Measurements from ENCODE around the gene SQSTM1.

DNA sequence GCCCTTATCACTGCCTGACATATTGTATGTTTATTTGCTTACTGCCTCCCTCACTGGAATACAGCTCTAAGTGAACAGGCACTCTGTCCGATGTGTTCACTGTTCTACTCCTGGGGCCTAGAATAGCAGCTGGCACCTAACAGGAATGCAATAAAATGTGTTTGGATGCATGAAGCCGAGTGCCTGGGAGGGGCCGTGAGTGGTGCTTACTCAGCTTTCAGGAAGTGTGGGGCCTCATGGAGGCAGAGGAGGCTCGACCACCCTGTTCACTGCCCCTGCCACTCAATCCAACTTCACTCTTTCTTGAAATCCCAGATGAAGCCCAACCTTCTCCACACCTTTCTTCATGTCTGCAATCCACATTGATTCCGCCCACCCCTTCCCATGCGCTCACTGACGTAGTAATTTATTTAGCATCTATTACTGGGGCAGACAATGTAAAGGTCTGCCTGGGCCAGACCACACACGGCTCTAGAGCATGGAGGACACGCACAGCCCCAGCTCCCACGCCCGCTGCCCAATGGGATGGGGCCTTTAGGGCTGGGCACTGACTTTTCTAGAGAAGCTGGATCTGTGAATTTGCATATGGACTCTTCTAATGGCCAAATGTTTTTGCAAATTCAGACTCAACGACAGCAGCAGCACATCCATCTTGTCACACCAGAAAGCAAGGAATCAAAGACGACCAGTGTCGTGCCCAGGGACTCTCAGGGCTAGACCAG is 65.6 kb downstream of the SQSTM1 start:
- TF ChIP-seq GABPA (IDR thresholded peaks at IDR 0.05; ENCODE audit: low read depth) (no peak), POLR2AphosphoS5 (IDR thresholded peaks at IDR 0.05; ENCODE audit: low read depth) (no peak)
- TF ChIP-seq, protein P1, sequence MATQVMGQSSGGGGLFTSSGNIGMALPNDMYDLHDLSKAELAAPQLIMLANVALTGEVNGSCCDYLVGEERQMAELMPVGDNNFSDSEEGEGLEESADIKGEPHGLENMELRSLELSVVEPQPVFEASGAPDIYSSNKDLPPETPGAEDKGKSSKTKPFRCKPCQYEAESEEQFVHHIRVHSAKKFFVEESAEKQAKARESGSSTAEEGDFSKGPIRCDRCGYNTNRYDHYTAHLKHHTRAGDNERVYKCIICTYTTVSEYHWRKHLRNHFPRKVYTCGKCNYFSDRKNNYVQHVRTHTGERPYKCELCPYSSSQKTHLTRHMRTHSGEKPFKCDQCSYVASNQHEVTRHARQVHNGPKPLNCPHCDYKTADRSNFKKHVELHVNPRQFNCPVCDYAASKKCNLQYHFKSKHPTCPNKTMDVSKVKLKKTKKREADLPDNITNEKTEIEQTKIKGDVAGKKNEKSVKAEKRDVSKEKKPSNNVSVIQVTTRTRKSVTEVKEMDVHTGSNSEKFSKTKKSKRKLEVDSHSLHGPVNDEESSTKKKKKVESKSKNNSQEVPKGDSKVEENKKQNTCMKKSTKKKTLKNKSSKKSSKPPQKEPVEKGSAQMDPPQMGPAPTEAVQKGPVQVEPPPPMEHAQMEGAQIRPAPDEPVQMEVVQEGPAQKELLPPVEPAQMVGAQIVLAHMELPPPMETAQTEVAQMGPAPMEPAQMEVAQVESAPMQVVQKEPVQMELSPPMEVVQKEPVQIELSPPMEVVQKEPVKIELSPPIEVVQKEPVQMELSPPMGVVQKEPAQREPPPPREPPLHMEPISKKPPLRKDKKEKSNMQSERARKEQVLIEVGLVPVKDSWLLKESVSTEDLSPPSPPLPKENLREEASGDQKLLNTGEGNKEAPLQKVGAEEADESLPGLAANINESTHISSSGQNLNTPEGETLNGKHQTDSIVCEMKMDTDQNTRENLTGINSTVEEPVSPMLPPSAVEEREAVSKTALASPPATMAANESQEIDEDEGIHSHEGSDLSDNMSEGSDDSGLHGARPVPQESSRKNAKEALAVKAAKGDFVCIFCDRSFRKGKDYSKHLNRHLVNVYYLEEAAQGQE (IDR thresholded peaks at IDR 0.05; ENCODE audit: insufficient replicate concordance, low read depth) = no peak
